ENCODE measurements around the gene LAT. TPM values are rescaled to one million over a fixed set of nuclear protein-coding genes. Genes with fewer than 3 reads are reported as not detected.
A peak's percentile ranks its signal among the peaks of the same experiment; 100 is the strongest.

LAT gene
- polyA plus RNA-seq (2013, experiment 1 of 2): 1.8 TPM
- polyA plus RNA-seq (2013, experiment 2 of 2): 1.7 TPM

GRCh38 chr16:28984619-28985135 lies at the start of gene LAT:
Gene LAT, plus strand, starts transcription at chr16:28985052. Its CDS starts 366 bp downstream, at chr16:28985418.
- Histone ChIP-seq H2BK120ac (ENCODE audit: low read depth, low read length) (no peak within 1 kb of the TSS), H3K4me2 (ENCODE audit: insufficient read depth, low read length, poor library complexity, severe bottlenecking) (no peak within 1 kb of the TSS), H2AK5ac (ENCODE audit: low read depth, low read length) (no peak within 1 kb of the TSS), H3K27me3 (ENCODE audit: control insufficient read depth in 3 of 3, insufficient read depth in 3 of 3, low read depth in 1 of 3, low read length in 3 of 3) (no peaks in the 10 kb centered on the region), H3K4me3 (ENCODE audit: low read length in 2 of 2) (no peak within 1 kb of the TSS), H3K18ac (ENCODE audit: low read length) (no peak within 1 kb of the TSS), H3K4me1 (ENCODE audit: control insufficient read depth in 2 of 2, insufficient read depth in 1 of 2, low read depth in 1 of 2, low read length in 2 of 2) (no peaks in the 10 kb centered on the region), H4K8ac (ENCODE audit: low read depth, low read length) (no peak within 1 kb of the TSS), H3K27ac (replicated peaks; ENCODE audit: low read length) (no peak within 1 kb of the TSS), H4K91ac (ENCODE audit: low read depth, low read length, poor library complexity) (no peak within 1 kb of the TSS), H3K9me3 (replicated peaks in 1 of 2; ENCODE audit: control insufficient read depth in 2 of 2, insufficient read depth in 1 of 2, low read depth in 1 of 2, low read length in 2 of 2) (peaks cover 3 to 5% of the 10 kb centered on the region in 2 donors), H3K14ac (ENCODE audit: low read length) (no peak within 1 kb of the TSS), H3K4ac (ENCODE audit: low read length) (no peak within 1 kb of the TSS), H2BK5ac (ENCODE audit: low read length) (no peak within 1 kb of the TSS), H3K36me3 (replicated peaks in 1 of 2; ENCODE audit: control insufficient read depth in 2 of 2, insufficient read depth in 2 of 2, low read length in 2 of 2) (peaks cover 15 to 28% of the 10 kb centered on the region in 2 donors), H3K9ac (ENCODE audit: low read depth, low read length, poor library complexity) (peak within 1 kb of the TSS; percentile 12), H3K23ac (ENCODE audit: low read depth, low read length, poor library complexity) (no peak within 1 kb of the TSS), H2BK15ac (ENCODE audit: low read length) (no peak within 1 kb of the TSS), H3K79me1 (ENCODE audit: low read depth, low read length) (peaks cover 5% of the 10 kb centered on the region), H2AFZ (ENCODE audit: low read length) (no peak within 1 kb of the TSS), H2BK12ac (ENCODE audit: low read length) (no peak within 1 kb of the TSS)
- no peak for DNase-seq (ENCODE audit: low spot score)
- WGBS, 2 donors (ENCODE audit: extremely low coverage in 2 of 2, insufficient read length in 2 of 2, insufficient replicate concordance in 1 of 2): no CpG with 5 or more reads among the region's 24 CpGs

GRCh38 chr16:28935346-28935745 lies 49.5 kb upstream of the LAT start:
- H3K4ac ChIP-seq (ENCODE audit: low read length): no peak overlapping the region
- H2BK15ac ChIP-seq (ENCODE audit: low read length): no peak overlapping the region
- H3K9me3 ChIP-seq (replicated peaks in 1 of 2; ENCODE audit: control insufficient read depth in 2 of 2, insufficient read depth in 1 of 2, low read depth in 1 of 2, low read length in 2 of 2): no peaks in the 10 kb centered on the region
- no peaks in the 10 kb centered on the region for H3K36me3 ChIP-seq (replicated peaks in 1 of 2; ENCODE audit: control insufficient read depth in 2 of 2, insufficient read depth in 2 of 2, low read length in 2 of 2)
- no peak overlapping the region for H2BK5ac ChIP-seq (ENCODE audit: low read length)
- peaks cover 4% of the 10 kb centered on the region in 2 donors for H3K4me1 ChIP-seq (ENCODE audit: control insufficient read depth in 2 of 2, insufficient read depth in 1 of 2, low read depth in 1 of 2, low read length in 2 of 2)
- H3K27ac ChIP-seq (replicated peaks; ENCODE audit: low read length): no peak overlapping the region
- no CpG with 5 or more reads among the region's 4 CpGs for WGBS, 2 donors (ENCODE audit: extremely low coverage in 2 of 2, insufficient read length in 2 of 2, insufficient replicate concordance in 1 of 2)
- no peak overlapping the region for H4K91ac ChIP-seq (ENCODE audit: low read depth, low read length, poor library complexity)
- H3K14ac ChIP-seq (ENCODE audit: low read length): no peak overlapping the region
- no peak overlapping the region for H3K9ac ChIP-seq (ENCODE audit: low read depth, low read length, poor library complexity)
- H3K4me2 ChIP-seq (ENCODE audit: insufficient read depth, low read length, poor library complexity, severe bottlenecking): no peak overlapping the region
- H2BK120ac ChIP-seq (ENCODE audit: low read depth, low read length): no peak overlapping the region
- peak overlapping the region; percentile 8 for H2BK12ac ChIP-seq (ENCODE audit: low read length)
- H3K4me3 ChIP-seq (ENCODE audit: low read length in 2 of 2): no peak overlapping the region
- H2AK5ac ChIP-seq (ENCODE audit: low read depth, low read length): no peak overlapping the region
- no peak overlapping the region for H2AFZ ChIP-seq (ENCODE audit: low read length)
- no peak for DNase-seq (ENCODE audit: low spot score)
- no peak overlapping the region for H3K23ac ChIP-seq (ENCODE audit: low read depth, low read length, poor library complexity)
- H3K79me1 ChIP-seq (ENCODE audit: low read depth, low read length): no peaks in the 10 kb centered on the region
- H3K27me3 ChIP-seq (ENCODE audit: control insufficient read depth in 3 of 3, insufficient read depth in 3 of 3, low read depth in 1 of 3, low read length in 3 of 3): no peaks in the 10 kb centered on the region
- no peak overlapping the region for H4K8ac ChIP-seq (ENCODE audit: low read depth, low read length)
- no peak overlapping the region for H3K18ac ChIP-seq (ENCODE audit: low read length)

- H2AK5ac ChIP-seq (ENCODE audit: low read depth, low read length): no peak overlapping the region
- peak overlapping the region; percentile 21 for H2BK15ac ChIP-seq (ENCODE audit: low read length)
- DNase-seq (ENCODE audit: low spot score): no peak
- no peak overlapping the region for H3K4ac ChIP-seq (ENCODE audit: low read length)
- peaks cover 0 to under 1% of the 10 kb centered on the region in 2 donors for H3K4me1 ChIP-seq (ENCODE audit: control insufficient read depth in 2 of 2, insufficient read depth in 1 of 2, low read depth in 1 of 2, low read length in 2 of 2)
- no peaks in the 10 kb centered on the region for H3K79me1 ChIP-seq (ENCODE audit: low read depth, low read length)
- H3K18ac ChIP-seq (ENCODE audit: low read length): peak overlapping the region; percentile 44
- H3K23ac ChIP-seq (ENCODE audit: low read depth, low read length, poor library complexity): no peak overlapping the region
- H3K4me2 ChIP-seq (ENCODE audit: insufficient read depth, low read length, poor library complexity, severe bottlenecking): no peak overlapping the region
- no peaks in the 10 kb centered on the region for H3K9me3 ChIP-seq (replicated peaks in 1 of 2; ENCODE audit: control insufficient read depth in 2 of 2, insufficient read depth in 1 of 2, low read depth in 1 of 2, low read length in 2 of 2)
- no peak overlapping the region for H3K14ac ChIP-seq (ENCODE audit: low read length)
- peak overlapping the region; percentile 51 for H2AFZ ChIP-seq (ENCODE audit: low read length)
- no peaks in the 10 kb centered on the region for H3K27me3 ChIP-seq (ENCODE audit: control insufficient read depth in 3 of 3, insufficient read depth in 3 of 3, low read depth in 1 of 3, low read length in 3 of 3)
- no peak overlapping the region for H3K9ac ChIP-seq (ENCODE audit: low read depth, low read length, poor library complexity)
- no peak overlapping the region for H4K8ac ChIP-seq (ENCODE audit: low read depth, low read length)
- H4K91ac ChIP-seq (ENCODE audit: low read depth, low read length, poor library complexity): no peak overlapping the region
- WGBS, 2 donors (ENCODE audit: extremely low coverage in 2 of 2, insufficient read length in 2 of 2, insufficient replicate concordance in 1 of 2): no CpG with 5 or more reads among the region's 36 CpGs
- H3K27ac ChIP-seq (replicated peaks; ENCODE audit: low read length): no peak overlapping the region
- no peak overlapping the region for H2BK120ac ChIP-seq (ENCODE audit: low read depth, low read length)
- no peak overlapping the region for H2BK5ac ChIP-seq (ENCODE audit: low read length)
- H3K4me3 ChIP-seq (ENCODE audit: low read length in 2 of 2): no peak overlapping the region
- no peaks in the 10 kb centered on the region for H3K36me3 ChIP-seq (replicated peaks in 1 of 2; ENCODE audit: control insufficient read depth in 2 of 2, insufficient read depth in 2 of 2, low read length in 2 of 2)
- H2BK12ac ChIP-seq (ENCODE audit: low read length): no peak overlapping the region
Observed at GRCh38 chr16:28935924-28936783, 48.7 kb upstream of the LAT start.

GRCh38 chr16:28936784-28937155 lies 48.1 kb upstream of the LAT start:
- peak overlapping the region; percentile 82 for H2BK15ac ChIP-seq (ENCODE audit: low read length)
- peak overlapping the region; percentile 92 for H2AK5ac ChIP-seq (ENCODE audit: low read depth, low read length)
- no peak overlapping the region for H3K14ac ChIP-seq (ENCODE audit: low read length)
- WGBS, 2 donors (ENCODE audit: extremely low coverage in 2 of 2, insufficient read length in 2 of 2, insufficient replicate concordance in 1 of 2): no CpG with 5 or more reads among the region's 26 CpGs
- H2BK5ac ChIP-seq (ENCODE audit: low read length): no peak overlapping the region
- no peak for DNase-seq (ENCODE audit: low spot score)
- no peaks in the 10 kb centered on the region for H3K27me3 ChIP-seq (ENCODE audit: control insufficient read depth in 3 of 3, insufficient read depth in 3 of 3, low read depth in 1 of 3, low read length in 3 of 3)
- H3K9me3 ChIP-seq (replicated peaks in 1 of 2; ENCODE audit: control insufficient read depth in 2 of 2, insufficient read depth in 1 of 2, low read depth in 1 of 2, low read length in 2 of 2): no peaks in the 10 kb centered on the region
- peak overlapping the region; percentile 88 for H2BK12ac ChIP-seq (ENCODE audit: low read length)
- peak overlapping the region; percentile 11 for H2BK120ac ChIP-seq (ENCODE audit: low read depth, low read length)
- H3K27ac ChIP-seq (replicated peaks; ENCODE audit: low read length): no peak overlapping the region
- no peak overlapping the region for H2AFZ ChIP-seq (ENCODE audit: low read length)
- H3K23ac ChIP-seq (ENCODE audit: low read depth, low read length, poor library complexity): no peak overlapping the region
- H3K4me3 ChIP-seq (ENCODE audit: low read length in 2 of 2): no peak overlapping the region
- H3K18ac ChIP-seq (ENCODE audit: low read length): no peak overlapping the region
- H3K4me1 ChIP-seq (ENCODE audit: control insufficient read depth in 2 of 2, insufficient read depth in 1 of 2, low read depth in 1 of 2, low read length in 2 of 2): no peaks in the 10 kb centered on the region
- no peak overlapping the region for H4K8ac ChIP-seq (ENCODE audit: low read depth, low read length)
- no peak overlapping the region for H4K91ac ChIP-seq (ENCODE audit: low read depth, low read length, poor library complexity)
- peak overlapping the region; percentile 69 for H3K4ac ChIP-seq (ENCODE audit: low read length)
- no peaks in the 10 kb centered on the region for H3K36me3 ChIP-seq (replicated peaks in 1 of 2; ENCODE audit: control insufficient read depth in 2 of 2, insufficient read depth in 2 of 2, low read length in 2 of 2)
- no peak overlapping the region for H3K4me2 ChIP-seq (ENCODE audit: insufficient read depth, low read length, poor library complexity, severe bottlenecking)
- H3K9ac ChIP-seq (ENCODE audit: low read depth, low read length, poor library complexity): no peak overlapping the region
- H3K79me1 ChIP-seq (ENCODE audit: low read depth, low read length): no peaks in the 10 kb centered on the region
